22Rv1 (cell line): ENCODE measurements around the gene PAPLN.

Experiments
- ZFX ChIP-seq: fragments of 450-650 bp; IDR thresholded peaks from 2 replicates; pipeline ENCODE4 v1.6.1; 2017; ENCODE audit warnings: antibody characterized with exemption, borderline replicate concordance
- TF ChIP-seq, protein P1 (sequence below): fragments of 450-650 bp; IDR thresholded peaks from 2 replicates; pipeline ENCODE4 v1.5.1; 2017; ENCODE audit warnings: mild to moderate bottlenecking

DNA sequence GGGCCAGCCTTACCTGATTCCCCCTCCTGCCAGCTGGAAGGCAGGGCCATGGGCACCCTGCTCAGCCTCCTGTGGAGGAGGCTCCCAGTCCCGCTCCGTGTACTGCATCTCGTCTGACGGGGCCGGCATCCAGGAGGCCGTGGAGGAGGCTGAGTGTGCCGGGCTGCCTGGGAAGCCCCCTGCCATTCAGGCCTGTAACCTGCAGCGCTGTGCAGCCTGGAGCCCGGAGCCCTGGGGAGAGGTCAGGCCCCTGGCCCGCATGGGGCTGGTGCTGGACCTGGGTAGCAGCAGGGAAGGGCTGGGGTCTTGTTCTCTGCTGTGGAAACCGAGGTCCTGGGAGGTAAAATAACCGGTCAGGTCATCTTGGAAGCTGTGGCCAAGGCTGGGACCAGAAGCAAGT lies 16.4 kb downstream of the PAPLN start:
- TF ChIP-seq, protein P1, sequence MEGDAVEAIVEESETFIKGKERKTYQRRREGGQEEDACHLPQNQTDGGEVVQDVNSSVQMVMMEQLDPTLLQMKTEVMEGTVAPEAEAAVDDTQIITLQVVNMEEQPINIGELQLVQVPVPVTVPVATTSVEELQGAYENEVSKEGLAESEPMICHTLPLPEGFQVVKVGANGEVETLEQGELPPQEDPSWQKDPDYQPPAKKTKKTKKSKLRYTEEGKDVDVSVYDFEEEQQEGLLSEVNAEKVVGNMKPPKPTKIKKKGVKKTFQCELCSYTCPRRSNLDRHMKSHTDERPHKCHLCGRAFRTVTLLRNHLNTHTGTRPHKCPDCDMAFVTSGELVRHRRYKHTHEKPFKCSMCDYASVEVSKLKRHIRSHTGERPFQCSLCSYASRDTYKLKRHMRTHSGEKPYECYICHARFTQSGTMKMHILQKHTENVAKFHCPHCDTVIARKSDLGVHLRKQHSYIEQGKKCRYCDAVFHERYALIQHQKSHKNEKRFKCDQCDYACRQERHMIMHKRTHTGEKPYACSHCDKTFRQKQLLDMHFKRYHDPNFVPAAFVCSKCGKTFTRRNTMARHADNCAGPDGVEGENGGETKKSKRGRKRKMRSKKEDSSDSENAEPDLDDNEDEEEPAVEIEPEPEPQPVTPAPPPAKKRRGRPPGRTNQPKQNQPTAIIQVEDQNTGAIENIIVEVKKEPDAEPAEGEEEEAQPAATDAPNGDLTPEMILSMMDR, result no peak
- no peak for TF ChIP-seq ZFX
